Gastroesophageal sphincter (tissue), 3 donors: ENCODE measurements around the gene ZSCAN18.

Experiments used
- CTCF ChIP-seq, 4 experiments: fragments of 200-600 bp in 2 of 4; fragments of 450-650 bp in 2 of 4; sonication (generic) in 1 of 4; IDR thresholded peaks; one replicate each; pipeline ENCODE4 v1.5.1; 2017 to 2019; ENCODE audit warnings: antibody characterized with exemption in 4 of 4, mild to moderate bottlenecking in 2 of 4, moderate library complexity in 2 of 4
- EP300 ChIP-seq: sonication (generic); formaldehyde crosslinking; IDR thresholded peaks from one replicate; pipeline ENCODE4 v1.6.1; 2017; ENCODE audit warnings: antibody characterized with exemption, mild to moderate bottlenecking
- POLR2A ChIP-seq, 2 donors: fragments of 450-650 bp; IDR thresholded peaks; one replicate each; pipeline ENCODE4 v1.6.1; 2017; ENCODE audit warnings: antibody characterized with exemption in 2 of 2, mild to moderate bottlenecking in 2 of 2, moderate library complexity in 1 of 2
- POLR2AphosphoS5 ChIP-seq: sonication (generic); formaldehyde crosslinking; IDR thresholded peaks from one replicate; pipeline ENCODE4 v1.6.1; 2017; ENCODE audit warnings: antibody characterized with exemption

- TF ChIP-seq CTCF (IDR thresholded peaks at IDR 0.05): no peak
- TF ChIP-seq POLR2A (IDR thresholded peaks at IDR 0.05): no peak
- no peak for TF ChIP-seq POLR2AphosphoS5
- TF ChIP-seq EP300: no peak
Observed at GRCh38 chr19:58040751-58041525, 57.1 kb downstream of the ZSCAN18 start.
